Sigmoid colon (tissue), 4 donors: ENCODE data around the gene HIF3A.

Experiments
- CTCF ChIP-seq, 4 experiments: fragments of 450-650 bp in 3 of 4; fragments of 200-600 bp in 1 of 4; IDR thresholded peaks; one replicate each; pipeline ENCODE4 v1.5.1; 2016 to 2019; ENCODE audit warnings: antibody characterized with exemption in 4 of 4, mild to moderate bottlenecking in 3 of 4, moderate library complexity in 2 of 4
- POLR2A ChIP-seq, 2 donors: fragments of 450-650 bp; IDR thresholded peaks; one replicate each; pipeline ENCODE4 v1.6.1; 2016; ENCODE audit warnings: antibody characterized with exemption in 2 of 2, mild to moderate bottlenecking in 2 of 2, moderate library complexity in 2 of 2
- POLR2AphosphoS5 ChIP-seq, 4 donors: sonication (generic); formaldehyde crosslinking; IDR thresholded peaks; one replicate each; pipeline ENCODE4 v1.6.1; 2017; ENCODE audit warnings: antibody characterized with exemption in 4 of 4

- TF ChIP-seq CTCF (IDR thresholded peaks at IDR 0.05) = no peak
- TF ChIP-seq POLR2A (IDR thresholded peaks at IDR 0.05) = no peak
- no peak for TF ChIP-seq POLR2AphosphoS5 (IDR thresholded peaks at IDR 0.05)
Observed at GRCh38 chr19:46308510-46308909, 11.7 kb downstream of the HIF3A start.
